IMR-90 (cell line): ENCODE measurements around the gene MYO9B. TPM values are rescaled to one million over a fixed set of nuclear protein-coding genes. Genes with fewer than 3 reads are reported as not detected.
A peak's percentile ranks its signal among the peaks of the same experiment; 100 is the strongest.
"Not testable (repeated sequence)": the region's sequence is repeated elsewhere in the genome, so short reads cannot be mapped to it uniquely, and the experiment has no call there.

ENCODE experiments used
- ATAC-seq: fragments of 200-7000 bp; cut with Tn5 transposase; 2 replicates; pipeline ENCODE4 v1.9.1; 2020; ENCODE audit warnings: low read depth, mild to moderate bottlenecking, moderate library complexity
- BruUV-seq: library from RNA; stranded (reverse); fragments of 400-500 nt; replicated peaks from 2 replicates; lab custom pipeline; 2021; lab: Mats Ljungman, UMichigan
- CTCF ChIA-PET: fragments of 300-600 bp; formaldehyde crosslinking; extraction: SDS; loops from one replicate; lab custom pipeline; 2021; ENCODE audit warnings: antibody characterized with exemption; lab: Yijun Ruan, JAX
- POLR2A ChIA-PET: fragments of 300-600 bp; sonication (Branson Sonifier 250); formaldehyde crosslinking; loops from one replicate; lab custom pipeline; 2022; ENCODE audit warnings: antibody characterized with exemption; ENCODE audit not compliant: unreplicated experiment; lab: Charles Lee
- DNase-seq: peaks from one replicate; pipeline ENCODE4 v3.0.0; 2013
- H2AFZ ChIP-seq: replicated peaks from 2 replicates; pipeline ENCODE3; 2013; ENCODE audit warnings: low read length, mild to moderate bottlenecking; ENCODE audit not compliant: poor library complexity
- H2AK5ac ChIP-seq: 2 replicates; pipeline ENCODE4 v1.6.1; 2013; ENCODE audit warnings: low read depth, low read length, inconsistent platforms
- H2AK9ac ChIP-seq: replicated peaks from 2 replicates; pipeline ENCODE3; 2013; ENCODE audit warnings: mild to moderate bottlenecking, low read depth, low read length, moderate library complexity; ENCODE audit not compliant: poor library complexity
- H2BK120ac ChIP-seq: 2 replicates; pipeline ENCODE4 v1.6.1; 2013; ENCODE audit warnings: low read depth, low read length, inconsistent platforms
- H2BK15ac ChIP-seq: 3 replicates; pipeline ENCODE4 v1.6.1; 2013; ENCODE audit warnings: low read depth, low read length, inconsistent platforms
- H2BK20ac ChIP-seq: 2 replicates; pipeline ENCODE4 v1.6.1; 2013; ENCODE audit warnings: low read depth, mild to moderate bottlenecking, inconsistent platforms, low read length, moderate library complexity
- H2BK5ac ChIP-seq: 2 replicates; pipeline ENCODE4 v1.6.1; 2013; ENCODE audit warnings: mild to moderate bottlenecking, low read depth, low read length, inconsistent platforms; ENCODE audit not compliant: poor library complexity, severe bottlenecking
- H3K14ac ChIP-seq: replicated peaks from 2 replicates; pipeline ENCODE4 v1.6.1; 2013; ENCODE audit warnings: low read depth, low read length, inconsistent platforms
- H3K18ac ChIP-seq: 2 replicates; pipeline ENCODE4 v1.6.1; 2013; ENCODE audit warnings: low read depth, low read length, control low read depth
- H3K23ac ChIP-seq: 2 replicates; pipeline ENCODE4 v1.6.1; 2013; ENCODE audit warnings: low read depth, low read length, inconsistent platforms
- H3K27ac ChIP-seq: 2 replicates; pipeline ENCODE4 v1.5.1; 2013; ENCODE audit warnings: mild to moderate bottlenecking, control low read depth, low read length; ENCODE audit not compliant: insufficient read depth
- H3K27me3 ChIP-seq: 2 replicates; pipeline ENCODE4 v1.6.1; 2013; ENCODE audit warnings: low read length; ENCODE audit not compliant: control insufficient read depth, insufficient read depth
- H3K36me3 ChIP-seq: 2 replicates; pipeline ENCODE4 v1.6.1; 2013; ENCODE audit warnings: low read length, mixed read lengths; ENCODE audit not compliant: control insufficient read depth, insufficient read depth
- H3K4ac ChIP-seq: 2 replicates; pipeline ENCODE4 v1.6.1; 2013; ENCODE audit warnings: low read depth, low read length, inconsistent platforms
- H3K4me1 ChIP-seq: 2 replicates; pipeline ENCODE4 v1.6.1; 2013; ENCODE audit warnings: low read length, mixed read lengths; ENCODE audit not compliant: control insufficient read depth, insufficient read depth
- H3K4me2 ChIP-seq: 2 replicates; pipeline ENCODE4 v1.6.1; 2013; ENCODE audit warnings: low read depth, mild to moderate bottlenecking, control low read depth, low read length, moderate library complexity
- H3K4me3 ChIP-seq: 2 replicates; pipeline ENCODE4 v1.5.1; 2013; ENCODE audit warnings: low read depth, mild to moderate bottlenecking, control low read depth, low read length, moderate library complexity; ENCODE audit not compliant: insufficient read depth
- H3K56ac ChIP-seq: 2 replicates; pipeline ENCODE4 v1.6.1; 2013; ENCODE audit warnings: low read length, inconsistent platforms; ENCODE audit not compliant: insufficient read depth; ENCODE audit errors: extremely low read depth
- H3K79me1 ChIP-seq, 2 experiments: 2 replicates each; pipeline ENCODE4 v1.6.1; 2013; ENCODE audit warnings: low read length in 2 of 2, inconsistent platforms in 1 of 2, low read depth in 1 of 2
- H3K9ac ChIP-seq: 2 replicates; pipeline ENCODE4 v1.6.1; 2013; ENCODE audit warnings: low read depth, low read length, control low read depth
- H3K9me1 ChIP-seq: 2 replicates; pipeline ENCODE4 v1.6.1; 2013; ENCODE audit warnings: low read length, inconsistent platforms; ENCODE audit not compliant: insufficient read depth
- H3K9me3 ChIP-seq: 2 replicates; pipeline ENCODE4 v1.6.1; 2013; ENCODE audit warnings: low read length; ENCODE audit not compliant: control insufficient read depth, insufficient read depth
- H4K20me1 ChIP-seq: 2 replicates; pipeline ENCODE4 v1.6.1; 2013; ENCODE audit warnings: low read length, inconsistent platforms; ENCODE audit not compliant: insufficient read depth
- H4K5ac ChIP-seq: 2 replicates; pipeline ENCODE4 v1.6.1; 2013; ENCODE audit warnings: mild to moderate bottlenecking, low read depth, low read length, control low read depth
- H4K8ac ChIP-seq, 2 experiments: 2 replicates each; pipeline ENCODE4 v1.6.1; 2013; ENCODE audit warnings: low read depth in 2 of 2, low read length in 2 of 2, control low read depth in 1 of 2, inconsistent platforms in 1 of 2
- H4K91ac ChIP-seq: 2 replicates; pipeline ENCODE4 v1.6.1; 2013; ENCODE audit warnings: low read depth, low read length, inconsistent platforms; ENCODE audit not compliant: insufficient read depth
- WGBS, 2 experiments: methylation state at CpG; one replicate each; pipeline versions ENCODE4 v1.1.5 to v1.1.7; 2013; ENCODE audit warnings: missing lambda C conversion rate in 2 of 2; ENCODE audit not compliant: insufficient read length in 1 of 2; ENCODE audit errors: extremely low coverage in 2 of 2; 5-methylcytosine and 5-hydroxymethylcytosine counted together
- dilution Hi-C: fragments of 300-500 bp; cut with HindIII; formaldehyde crosslinking; loops from one replicate; pipeline ENCODE4 v1.14.3; 2018; ENCODE audit warnings: low sequenced_read_pairs; ENCODE audit not compliant: unreplicated experiment
- in situ Hi-C: fragments of 300-500 bp; cut with MboI; formaldehyde crosslinking; loops from 3 replicates; pipeline ENCODE4 v1.14.3; 2019; ENCODE audit warnings: low sequenced_read_pairs, inconsistent platforms, mixed read lengths
- intact Hi-C: fragments of 100-400 bp; cut with micrococcal nuclease; formaldehyde crosslinking; loops from 2 replicates; pipeline ENCODE4 v1.10.0; 2022
- polyA plus RNA-seq, 3 experiments: library from polyadenylated mRNA; depleted of rRNA; stranded (reverse); fragments of >200 nt; gene quantifications; 2 replicates each; pipeline ENCODE4 v1.2.3, GENCODE V29; 2012; ENCODE audit warnings: low replicate concordance in 1 of 3
- total RNA-seq: library from RNA; depleted of rRNA; stranded (reverse); fragments of >200 nt; gene quantifications from 2 replicates; pipeline ENCODE4 v1.2.3, GENCODE V29; 2012

Gene MYO9B
- total and polyA plus RNA-seq, 2 of the 4 experiments (the other 2 are of a cell fraction), result 61.8 to 77.8 TPM

DNA sequence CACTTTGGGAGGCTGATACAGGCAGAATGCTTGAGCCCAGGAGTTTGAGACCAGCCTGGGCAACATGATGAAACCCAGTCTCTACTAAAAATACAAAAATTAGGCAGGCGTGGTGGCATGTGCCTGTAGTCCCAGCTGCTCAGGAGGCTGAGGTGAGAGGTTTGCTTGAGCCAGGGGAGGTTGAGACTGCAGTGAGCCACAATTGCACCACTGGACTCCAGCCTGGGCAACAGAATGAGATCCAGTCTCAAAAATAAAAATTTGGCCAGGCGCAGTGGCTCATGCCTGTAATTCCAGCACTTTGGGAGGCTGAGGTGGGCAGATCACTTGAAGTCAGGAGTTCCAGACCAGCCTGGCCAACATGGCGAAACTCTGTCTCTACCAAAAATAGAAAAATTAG, 19.1 kb downstream of the MYO9B start:
- H4K20me1 ChIP-seq, result peaks cover 58% of the 10 kb centered on the region
- peaks cover 23% of the 10 kb centered on the region for H3K4me1 ChIP-seq
- H3K56ac ChIP-seq, H3K36me3 ChIP-seq, POLR2A ChIA-PET, H2BK15ac ChIP-seq, in situ Hi-C loops, H3K23ac ChIP-seq, H2BK120ac ChIP-seq, H3K4me2 ChIP-seq, H3K9ac ChIP-seq, H2AFZ ChIP-seq, ATAC-seq, H3K18ac ChIP-seq, H2BK20ac ChIP-seq, intact Hi-C loops, DNase-seq, CTCF ChIA-PET, H3K4me3 ChIP-seq, H4K5ac ChIP-seq, H3K27me3 ChIP-seq, H3K9me3 ChIP-seq, H4K91ac ChIP-seq, H2AK5ac ChIP-seq, H2AK9ac ChIP-seq, H3K14ac ChIP-seq, dilution Hi-C loops, BruUV-seq: not testable (repeated sequence)
- peaks cover 32% of the 10 kb centered on the region for H3K9me1 ChIP-seq
- H3K4ac ChIP-seq, result peak overlapping the region; percentile 53; the same call in 1 of the 2 replicates
- H4K8ac ChIP-seq, result peak overlapping the region in 1 of 2 experiments; percentile 19; a peak in 1 of 4 replicates
- peak overlapping the region; percentile 30 for H2BK5ac ChIP-seq
- peak overlapping the region; percentile 50; the same call in 1 of the 2 replicates for H3K27ac ChIP-seq
- WGBS, 2 experiments, result 100% methylated on average over 2 of the region's 3 CpGs; no CpG with 5 or more reads in 1 of the 2 experiments
- H3K79me1 ChIP-seq, result peaks cover 16 to 70% of the 10 kb centered on the region in 2 experiments
